ENCODE measurements around the gene CRYBG3.

DNA sequence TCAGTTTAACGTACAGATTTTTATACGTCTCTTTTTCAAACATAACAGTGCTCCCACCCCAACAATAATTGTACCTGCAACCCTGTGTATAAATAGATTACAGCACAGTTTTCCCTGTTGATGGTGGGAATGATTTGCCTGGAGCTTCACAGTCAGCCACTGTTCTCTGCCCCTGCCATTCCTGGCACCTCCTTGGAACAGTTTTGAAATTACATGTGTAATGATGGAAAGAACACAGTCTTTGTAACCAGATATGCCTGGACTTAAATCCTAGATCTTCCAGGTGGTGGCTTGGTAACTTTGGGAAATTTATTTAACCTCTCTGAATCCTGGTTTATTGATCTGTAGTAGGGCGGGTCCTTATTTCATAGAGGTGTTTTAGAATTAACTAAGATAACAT lies 27.0 kb downstream of the CRYBG3 start:
- no peak for TF ChIP-seq CTCF (IDR thresholded peaks at IDR 0.05)
- no peak for TF ChIP-seq POLR2A (IDR thresholded peaks at IDR 0.05)
